ENCODE data around the gene MORN1. TPM values are rescaled to one million over a fixed set of nuclear protein-coding genes. Genes with fewer than 3 reads are reported as not detected.

The MORN1 gene
- total and polyA plus RNA-seq, 11 donors: 2.2 to 8.2 (median 3.8) TPM

GRCh38 chr1:2303016-2303775, 88.2 kb downstream of the MORN1 start:
- ATAC-seq (no peak), DNase-seq (peak in 1 of 5 donors; percentile 25)
- 91 to 94% (median 93%) methylated on average over 29 to 35 of the region's 35 CpGs for WGBS, 4 donors
- Histone ChIP-seq H3K36me3 (peaks cover 0 to 58% (median 52%) of the 10 kb centered on the region in 9 donors), H3K4me1 (peaks cover 23 to 63% (median 42%) of the 10 kb centered on the region in 12 donors), H3K9me3 (no peaks in the 10 kb centered on the region), H3K27me3 (no peaks in the 10 kb centered on the region), H3K27ac (no peak overlapping the region), H3K4me3 (no peak overlapping the region)
- TF ChIP-seq, protein P1, sequence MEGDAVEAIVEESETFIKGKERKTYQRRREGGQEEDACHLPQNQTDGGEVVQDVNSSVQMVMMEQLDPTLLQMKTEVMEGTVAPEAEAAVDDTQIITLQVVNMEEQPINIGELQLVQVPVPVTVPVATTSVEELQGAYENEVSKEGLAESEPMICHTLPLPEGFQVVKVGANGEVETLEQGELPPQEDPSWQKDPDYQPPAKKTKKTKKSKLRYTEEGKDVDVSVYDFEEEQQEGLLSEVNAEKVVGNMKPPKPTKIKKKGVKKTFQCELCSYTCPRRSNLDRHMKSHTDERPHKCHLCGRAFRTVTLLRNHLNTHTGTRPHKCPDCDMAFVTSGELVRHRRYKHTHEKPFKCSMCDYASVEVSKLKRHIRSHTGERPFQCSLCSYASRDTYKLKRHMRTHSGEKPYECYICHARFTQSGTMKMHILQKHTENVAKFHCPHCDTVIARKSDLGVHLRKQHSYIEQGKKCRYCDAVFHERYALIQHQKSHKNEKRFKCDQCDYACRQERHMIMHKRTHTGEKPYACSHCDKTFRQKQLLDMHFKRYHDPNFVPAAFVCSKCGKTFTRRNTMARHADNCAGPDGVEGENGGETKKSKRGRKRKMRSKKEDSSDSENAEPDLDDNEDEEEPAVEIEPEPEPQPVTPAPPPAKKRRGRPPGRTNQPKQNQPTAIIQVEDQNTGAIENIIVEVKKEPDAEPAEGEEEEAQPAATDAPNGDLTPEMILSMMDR (IDR thresholded peaks at IDR 0.05): no peak
- no peak for TF ChIP-seq POLR2A (IDR thresholded peaks at IDR 0.05)
- intact Hi-C loops (cut with DNase I): loop anchor here in 2 of 10 donors (5.0 kb wide), 1 partner anchor 71 kb away; no protein-coding TSS in a partner anchor

GRCh38 chr1:2302292-2302925, 88.9 kb downstream of the MORN1 start:
- intact Hi-C loops (cut with DNase I): loop anchor here in 2 of 10 donors (5.0 kb wide), 1 partner anchor 70 kb away; no protein-coding TSS in a partner anchor
- H3K4me1 ChIP-seq: peaks cover 23 to 71% (median 46%) of the 10 kb centered on the region in 12 donors
- H3K27ac ChIP-seq: peak overlapping the region in 7 of 12 donors; percentile 8 to 99 (median 81)

DNA sequence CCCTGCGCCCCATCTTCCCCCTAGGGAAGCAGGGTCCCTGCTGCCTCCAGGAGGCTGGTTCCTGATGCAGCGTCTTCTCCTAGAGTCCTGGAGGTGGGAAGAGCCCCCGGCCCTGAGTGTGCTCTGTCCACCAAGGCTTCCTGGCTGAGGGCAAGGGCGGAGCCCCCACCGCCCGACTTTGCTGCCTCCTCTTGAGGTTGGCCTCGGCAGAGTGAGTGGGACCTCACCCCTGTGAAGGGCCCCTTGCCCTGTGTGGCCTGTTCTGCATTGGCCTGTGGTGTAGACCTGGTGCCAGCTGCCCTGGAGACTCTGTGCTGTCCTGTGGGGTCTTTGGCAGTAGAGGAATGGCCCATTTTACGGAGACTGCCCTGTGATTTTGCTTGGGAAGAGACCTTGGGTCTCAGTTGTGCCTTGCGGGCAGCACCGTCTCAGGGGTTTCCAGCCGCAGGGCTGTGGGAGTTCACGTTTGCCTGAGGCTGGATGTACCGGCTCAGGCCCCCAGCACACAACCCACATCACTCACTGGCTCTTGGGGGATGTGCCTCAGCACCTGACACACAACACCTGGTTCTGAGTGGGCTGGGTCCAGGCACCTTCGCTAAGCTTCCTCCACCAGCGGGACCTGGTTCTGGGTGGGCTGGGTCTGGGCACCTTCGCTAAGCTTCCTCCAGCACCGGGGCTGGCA, 89.6 kb downstream of the MORN1 start:
- no peaks in the 10 kb centered on the region for H3K9me3 ChIP-seq
- peak overlapping the region in 3 of 12 donors; percentile 32 to 59 (median 53) for H3K4me3 ChIP-seq
- DNase-seq (no peak), ATAC-seq (no peak)
- peaks cover 23 to 73% (median 46%) of the 10 kb centered on the region in 12 donors for H3K4me1 ChIP-seq
- 79 to 89% (median 85%) methylated on average over 10 to 17 of the region's 17 CpGs for WGBS, 4 donors
- peaks cover 0 to 54% (median 38%) of the 10 kb centered on the region in 9 donors for H3K36me3 ChIP-seq
- intact Hi-C loops (cut with DNase I): loop anchor here in 2 of 10 donors (5.0 kb wide), 1 partner anchor 69 kb away; no protein-coding TSS in a partner anchor
- peak overlapping the region; percentile 74 to 99 (median 89) for H3K27ac ChIP-seq
- no peak for TF ChIP-seq POLR2A (IDR thresholded peaks at IDR 0.05)
- TF ChIP-seq, protein P1 (IDR thresholded peaks at IDR 0.05): no peak
- no peaks in the 10 kb centered on the region for H3K27me3 ChIP-seq

More at GRCh38 chr1:2302292-2302925, 88.9 kb downstream of the MORN1 start:
- Histone ChIP-seq H3K27me3 (no peaks in the 10 kb centered on the region), H3K4me3 (no peak overlapping the region), H3K9me3 (no peaks in the 10 kb centered on the region), H3K36me3 (peaks cover 0 to 55% (median 44%) of the 10 kb centered on the region in 9 donors)
- DNase-seq (peak in 1 of 5 donors; percentile 19), ATAC-seq (no peak)
- TF ChIP-seq, protein P1 (IDR thresholded peaks at IDR 0.05): no peak
- no peak for TF ChIP-seq POLR2A (IDR thresholded peaks at IDR 0.05)
- WGBS, 4 donors: 83 to 90% (median 88%) methylated on average over 21 to 24 of the region's 24 CpGs
